ENCODE data around the gene ZNF143. TPM values are rescaled to one million over a fixed set of nuclear protein-coding genes. Genes with fewer than 3 reads are reported as not detected.
"Not testable (repeated sequence)": the region's sequence is repeated elsewhere in the genome, so short reads cannot be mapped to it uniquely, and the experiment has no call there.

ZNF143 gene
- total and polyA plus RNA-seq, 12 donors, result 6.1 to 28.8 (median 17.6) TPM

GRCh38 chr11:9512370-9513019, 51.7 kb downstream of the ZNF143 start:
- no peak for TF ChIP-seq CTCF (IDR thresholded peaks at IDR 0.05)
- intact Hi-C loops (cut with DNase I), result no loop called here
- H3K4me3 ChIP-seq, result no peak overlapping the region
- H3K27me3 ChIP-seq, result no peaks in the 10 kb centered on the region
- 94 to 95% methylated on average over 5 of the region's 5 CpGs for WGBS, 2 donors
- H3K36me3 ChIP-seq, result peaks cover 0 to 98% (median 37%) of the 10 kb centered on the region in 9 donors
- no peak overlapping the region for H3K27ac ChIP-seq
- no peak for ATAC-seq
- no peak for DNase-seq
- H3K4me1 ChIP-seq, result peaks cover 0 to 4% (median 0%) of the 10 kb centered on the region in 9 donors
- no peaks in the 10 kb centered on the region for H3K9me3 ChIP-seq

GRCh38 chr11:9514576-9514975, 53.8 kb downstream of the ZNF143 start:
- H3K27ac ChIP-seq; H3K9me3 ChIP-seq; DNase-seq; intact Hi-C loops (cut with DNase I); H3K4me1 ChIP-seq; H3K4me3 ChIP-seq; ATAC-seq; H3K27me3 ChIP-seq: not testable (repeated sequence)
- H3K36me3 ChIP-seq, result peaks cover 0 to 100% (median 37%) of the 10 kb centered on the region in 9 donors
- WGBS, 2 donors, result 100% methylated on average over 1 of the region's 1 CpG

GRCh38 chr11:9516113-9516512, 55.3 kb downstream of the ZNF143 start:
- no peak for DNase-seq
- Histone ChIP-seq H3K27me3 (no peaks in the 10 kb centered on the region), H3K9me3 (no peaks in the 10 kb centered on the region), H3K4me3 (no peak overlapping the region), H3K27ac (no peak overlapping the region), H3K36me3 (peaks cover 0 to 97% (median 37%) of the 10 kb centered on the region in 9 donors), H3K4me1 (no peaks in the 10 kb centered on the region)
- no peak for TF ChIP-seq CTCF (IDR thresholded peaks at IDR 0.05)
- intact Hi-C loops (cut with DNase I), result no loop called here
- no peak for ATAC-seq
- WGBS, 2 donors, result 91 to 96% methylated on average over 4 of the region's 4 CpGs

- H3K27me3 ChIP-seq, result no peaks in the 10 kb centered on the region
- peaks cover 0 to 85% (median 28%) of the 10 kb centered on the region in 9 donors for H3K36me3 ChIP-seq
- ATAC-seq (no peak), DNase-seq (no peak)
- peaks cover 0 to 2% (median 0%) of the 10 kb centered on the region in 9 donors for H3K4me1 ChIP-seq
- 95 to 96% methylated on average over 9 of the region's 9 CpGs for WGBS, 2 donors
- no peaks in the 10 kb centered on the region for H3K9me3 ChIP-seq
- TF ChIP-seq CTCF (IDR thresholded peaks at IDR 0.05), result no peak
- intact Hi-C loops (cut with DNase I), result no loop called here
- H3K27ac ChIP-seq, result no peak overlapping the region
- H3K4me3 ChIP-seq, result no peak overlapping the region
Observed at GRCh38 chr11:9518835-9519410, 58.1 kb downstream of the ZNF143 start.

GRCh38 chr11:9524001-9524400, 63.2 kb downstream of the ZNF143 start:
- intact Hi-C loops (cut with DNase I), result loop anchor here in 1 of 10 donors (10.0 kb wide), 1 partner anchor 801 kb away; no protein-coding TSS in a partner anchor
- Histone ChIP-seq H3K27me3 (no peaks in the 10 kb centered on the region), H3K4me1 (peaks cover 0 to 25% (median 9%) of the 10 kb centered on the region in 9 donors), H3K27ac (no peak overlapping the region), H3K9me3 (no peaks in the 10 kb centered on the region), H3K4me3 (no peak overlapping the region), H3K36me3 (peaks cover 0 to 76% (median 12%) of the 10 kb centered on the region in 9 donors)
- WGBS, 2 donors, result 89 to 95% methylated on average over 2 of the region's 2 CpGs
- ATAC-seq (peak in 1 of 8 donors; percentile 42), DNase-seq (no peak)
- TF ChIP-seq CTCF (IDR thresholded peaks at IDR 0.05), result no peak

All from heart right ventricle (tissue), 16 donors.